ENCODE measurements around the gene HNF1B.

GRCh38 chr17:37673386-37673785, 71.5 kb downstream of the HNF1B start:
- TF ChIP-seq HNF4A (conservative IDR thresholded peaks at IDR 0.05) (no peak), YY1 (IDR thresholded peaks at IDR 0.05) (no peak), CTCF (IDR thresholded peaks at IDR 0.05; ENCODE audit: low read depth, low read length, missing input control) (no peak), GABPA (IDR thresholded peaks at IDR 0.05 in 1 of 2, conservative IDR thresholded peaks at IDR 0.05 in 1 of 2) (no peak), ATF3 (IDR thresholded peaks at IDR 0.05) (no peak), RAD21 (IDR thresholded peaks at IDR 0.05) (no peak), EGR1 (IDR thresholded peaks at IDR 0.05; ENCODE audit: low read depth in 2 of 2) (no peak), SP1 (IDR thresholded peaks at IDR 0.05) (no peak), JUND (IDR thresholded peaks at IDR 0.05) (no peak), HNF4G (IDR thresholded peaks at IDR 0.05) (no peak)
